ENCODE measurements around the gene HPCA. TPM values are rescaled to one million over a fixed set of nuclear protein-coding genes. Genes with fewer than 3 reads are reported as not detected.
A peak's percentile ranks its signal among the peaks of the same experiment; 100 is the strongest.

The HPCA gene
- total RNA-seq, 4 donors from 2014 or later, result 0.53 TPM; not detected in 3

DNA sequence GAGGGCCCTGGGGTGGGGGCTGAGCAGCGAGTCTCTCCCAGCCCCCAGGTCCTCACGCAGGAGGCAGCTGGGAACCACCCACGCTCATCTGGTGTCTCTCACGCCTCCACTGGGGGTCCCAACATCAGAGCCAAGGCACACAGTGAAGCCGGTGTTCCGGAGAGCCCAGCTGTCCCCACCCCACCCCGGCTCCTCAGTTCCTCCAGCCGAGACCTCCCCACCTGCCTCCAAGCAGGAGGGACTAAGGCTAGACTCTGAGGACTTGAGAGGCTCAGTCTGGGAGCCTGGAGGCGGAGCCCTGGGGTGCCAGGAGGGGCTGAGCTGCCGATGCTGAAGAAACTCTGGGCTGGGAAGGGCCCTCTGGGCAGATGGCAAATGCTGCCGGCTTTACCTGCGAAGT is 1.6 kb upstream of the HPCA start:
- Histone ChIP-seq H3K27me3 (peaks cover 0 to 16% of the 10 kb centered on the region in 2 donors), H3K36me3 (no peaks in the 10 kb centered on the region), H3K9me3 (no peaks in the 10 kb centered on the region), H3K4me1 (peaks cover 0 to 19% (median 3%) of the 10 kb centered on the region in 4 donors), H3K27ac (no peak overlapping the region), H3K4me3 (no peak overlapping the region)
- DNase-seq, result no peak
- TF ChIP-seq, protein P1, sequence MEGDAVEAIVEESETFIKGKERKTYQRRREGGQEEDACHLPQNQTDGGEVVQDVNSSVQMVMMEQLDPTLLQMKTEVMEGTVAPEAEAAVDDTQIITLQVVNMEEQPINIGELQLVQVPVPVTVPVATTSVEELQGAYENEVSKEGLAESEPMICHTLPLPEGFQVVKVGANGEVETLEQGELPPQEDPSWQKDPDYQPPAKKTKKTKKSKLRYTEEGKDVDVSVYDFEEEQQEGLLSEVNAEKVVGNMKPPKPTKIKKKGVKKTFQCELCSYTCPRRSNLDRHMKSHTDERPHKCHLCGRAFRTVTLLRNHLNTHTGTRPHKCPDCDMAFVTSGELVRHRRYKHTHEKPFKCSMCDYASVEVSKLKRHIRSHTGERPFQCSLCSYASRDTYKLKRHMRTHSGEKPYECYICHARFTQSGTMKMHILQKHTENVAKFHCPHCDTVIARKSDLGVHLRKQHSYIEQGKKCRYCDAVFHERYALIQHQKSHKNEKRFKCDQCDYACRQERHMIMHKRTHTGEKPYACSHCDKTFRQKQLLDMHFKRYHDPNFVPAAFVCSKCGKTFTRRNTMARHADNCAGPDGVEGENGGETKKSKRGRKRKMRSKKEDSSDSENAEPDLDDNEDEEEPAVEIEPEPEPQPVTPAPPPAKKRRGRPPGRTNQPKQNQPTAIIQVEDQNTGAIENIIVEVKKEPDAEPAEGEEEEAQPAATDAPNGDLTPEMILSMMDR (IDR thresholded peaks at IDR 0.05), result no peak
- no peak for TF ChIP-seq POLR2A (IDR thresholded peaks at IDR 0.05)

DNA sequence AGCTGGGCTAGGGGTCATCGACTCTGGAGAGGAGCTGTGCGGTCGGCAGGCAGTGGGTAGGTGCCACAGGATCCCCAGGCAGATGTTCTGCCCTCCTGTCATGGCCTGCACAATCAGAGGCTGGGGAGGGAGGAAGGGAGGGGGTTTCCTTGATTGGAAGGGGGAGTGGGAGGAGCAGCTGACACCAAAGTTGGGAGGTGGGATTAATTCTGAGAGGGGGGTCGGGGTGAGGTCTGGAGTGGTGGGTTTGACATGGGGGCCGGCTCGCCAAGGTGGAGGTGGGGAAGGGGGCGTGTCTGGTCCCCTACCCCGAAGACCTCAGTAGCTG is 651 bp upstream of the HPCA start:
- Histone ChIP-seq H3K4me3 (no peak overlapping the region), H3K9me3 (no peaks in the 10 kb centered on the region), H3K27ac (no peak overlapping the region), H3K4me1 (peaks cover 0 to 19% (median 3%) of the 10 kb centered on the region in 4 donors), H3K36me3 (no peaks in the 10 kb centered on the region), H3K27me3 (peaks cover 0 to 16% of the 10 kb centered on the region in 2 donors)
- no peak for TF ChIP-seq POLR2A (IDR thresholded peaks at IDR 0.05)
- TF ChIP-seq, protein P1 (IDR thresholded peaks at IDR 0.05), result no peak
- DNase-seq, result no peak

DNA sequence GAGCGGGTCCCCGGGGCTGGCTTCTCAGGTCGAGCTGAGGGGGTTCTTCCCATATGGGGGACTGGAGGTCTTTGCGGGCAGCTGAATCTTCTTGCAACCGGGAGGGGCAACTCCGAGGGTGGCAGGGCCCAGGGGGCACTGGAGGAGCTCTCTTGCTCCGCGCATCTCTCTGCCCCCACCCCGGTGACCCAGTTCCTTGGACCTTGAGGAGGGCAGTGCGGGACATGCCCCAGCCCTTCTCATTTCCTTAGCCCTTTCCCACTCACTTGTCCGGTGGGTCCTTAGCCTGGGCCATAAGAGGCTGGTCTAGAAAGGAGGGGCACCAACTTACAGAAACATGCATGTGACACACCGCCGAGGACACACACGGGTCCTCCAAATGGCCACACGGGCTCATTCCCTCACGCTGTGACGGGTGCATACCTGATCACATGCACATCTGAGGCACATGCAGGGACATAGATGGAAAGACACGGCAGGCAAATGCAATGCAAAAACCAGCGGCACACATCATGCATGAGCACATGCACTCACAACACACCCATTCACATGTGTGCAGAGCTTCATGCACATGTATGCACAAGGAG is 630 bp downstream of the HPCA start:
- peak in 1 of 3 donors; percentile 42 for DNase-seq
- H3K27me3 ChIP-seq, result peaks cover 0 to 16% of the 10 kb centered on the region in 2 donors
- no peaks in the 10 kb centered on the region for H3K9me3 ChIP-seq
- no peaks in the 10 kb centered on the region for H3K36me3 ChIP-seq
- no peak overlapping the region for H3K27ac ChIP-seq
- TF ChIP-seq POLR2A (IDR thresholded peaks at IDR 0.05), result no peak
- TF ChIP-seq, protein P1 (IDR thresholded peaks at IDR 0.05), result no peak
- peak overlapping the region in 2 of 4 donors; percentile 25 to 35 for H3K4me3 ChIP-seq
- peaks cover 0 to 19% (median 3%) of the 10 kb centered on the region in 4 donors for H3K4me1 ChIP-seq

DNA sequence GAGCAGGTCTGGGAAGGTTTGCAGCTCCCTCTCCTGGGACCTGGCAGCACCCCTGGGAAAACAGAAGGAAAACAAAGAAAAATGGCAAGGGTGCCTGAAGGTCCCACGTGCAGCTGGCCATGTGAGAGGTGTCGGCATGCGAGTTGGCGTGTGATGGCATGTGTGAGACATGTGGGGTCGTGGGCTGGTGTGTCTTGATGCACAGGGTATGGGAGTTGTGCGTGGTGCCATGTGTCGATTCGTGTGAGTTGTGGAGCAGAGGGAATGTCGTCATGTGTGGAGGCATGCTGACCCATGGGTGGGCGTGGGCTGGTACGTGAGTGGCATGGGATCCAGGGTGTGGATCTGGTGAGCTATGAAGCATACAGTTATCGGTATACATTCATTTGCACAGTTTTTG is 1.3 kb downstream of the HPCA start:
- H3K27me3 ChIP-seq, result peaks cover 0 to 16% of the 10 kb centered on the region in 2 donors
- DNase-seq, result no peak
- H3K27ac ChIP-seq, result no peak overlapping the region
- H3K36me3 ChIP-seq, result no peaks in the 10 kb centered on the region
- H3K4me1 ChIP-seq, result peaks cover 0 to 18% (median 3%) of the 10 kb centered on the region in 4 donors
- no peak for TF ChIP-seq POLR2A (IDR thresholded peaks at IDR 0.05)
- TF ChIP-seq, protein P1 (IDR thresholded peaks at IDR 0.05), result no peak
- no peak overlapping the region for H3K4me3 ChIP-seq
- H3K9me3 ChIP-seq, result no peaks in the 10 kb centered on the region

DNA sequence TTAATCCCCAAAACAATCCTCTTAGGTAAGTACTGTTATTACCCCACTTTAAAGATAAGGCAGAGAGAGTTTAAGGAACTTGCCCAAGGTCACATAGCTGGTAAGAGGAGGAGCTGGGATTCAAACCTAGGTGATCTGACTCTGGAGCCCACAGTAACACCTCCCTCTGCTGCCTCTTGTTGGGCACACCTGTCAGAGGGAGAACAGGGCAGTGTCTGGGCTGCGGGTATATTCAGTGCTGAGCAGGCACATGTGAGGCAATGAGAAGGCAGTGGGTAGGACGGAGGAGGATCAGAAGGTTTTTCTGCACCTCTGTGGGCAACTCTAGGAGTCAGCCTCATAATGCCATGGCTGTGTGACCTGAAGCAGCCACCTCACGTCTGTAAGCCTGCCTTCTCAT is 1.8 kb downstream of the HPCA start:
- Histone ChIP-seq H3K4me1 (peaks cover 0 to 23% (median 5%) of the 10 kb centered on the region in 4 donors), H3K9me3 (no peaks in the 10 kb centered on the region), H3K36me3 (no peaks in the 10 kb centered on the region), H3K27ac (no peak overlapping the region), H3K4me3 (no peak overlapping the region), H3K27me3 (peaks cover 0 to 16% of the 10 kb centered on the region in 2 donors)
- no peak for TF ChIP-seq POLR2A (IDR thresholded peaks at IDR 0.05)
- TF ChIP-seq, protein P1 (IDR thresholded peaks at IDR 0.05), result no peak
- DNase-seq, result no peak

Measured in Peyer's patch (tissue), 4 donors.